GM19324 (cell line): Measurements from ENCODE around the gene EIF1AY.
"Not testable (repeated sequence)": the region's sequence is repeated elsewhere in the genome, so short reads cannot be mapped to it uniquely, and the experiment has no call there.

Experiments used
- ATAC-seq: cut with Tn5 transposase; IDR thresholded peaks from one replicate; pipeline ENCODE4 v1.9.1; 2021; ENCODE audit warnings: mild to moderate bottlenecking, moderate library complexity; ENCODE audit not compliant: unreplicated experiment, low FRiP score

Gene EIF1AY, protein sequence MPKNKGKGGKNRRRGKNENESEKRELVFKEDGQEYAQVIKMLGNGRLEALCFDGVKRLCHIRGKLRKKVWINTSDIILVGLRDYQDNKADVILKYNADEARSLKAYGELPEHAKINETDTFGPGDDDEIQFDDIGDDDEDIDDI

DNA sequence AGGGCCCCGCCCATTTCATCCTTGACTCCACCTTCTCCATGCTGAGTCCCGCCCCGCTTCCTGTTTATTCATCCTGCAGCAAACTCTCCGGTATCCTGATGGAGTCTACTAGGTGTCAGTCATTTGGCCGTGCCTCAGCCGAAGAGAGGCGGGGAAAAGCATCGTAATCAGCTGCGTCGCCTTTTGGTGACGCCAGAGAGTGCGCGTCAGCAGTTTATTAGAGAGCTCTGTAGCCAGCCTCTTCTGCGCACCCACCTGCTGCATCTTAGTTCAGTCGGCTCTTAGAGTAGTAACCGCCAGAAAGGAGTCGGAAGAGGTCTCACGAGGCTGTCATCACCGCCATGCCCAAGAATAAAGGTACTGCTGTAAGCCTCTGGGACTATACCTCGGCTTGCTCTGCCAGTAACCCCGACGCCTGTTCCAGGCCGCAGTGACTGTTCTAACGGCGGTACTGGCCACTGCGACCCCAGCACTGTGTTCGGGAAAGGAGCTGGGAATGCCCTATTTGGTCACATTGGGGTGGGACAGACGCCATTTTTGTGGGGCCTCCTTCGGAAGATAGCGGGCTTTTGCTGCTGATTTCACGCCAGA lies at the start of gene EIF1AY:
Gene EIF1AY, plus strand, starts transcription at position 246 of the 591 bp plus-strand sequence. Its CDS starts 96 bp downstream, at position 342.
- ATAC-seq = no peak

DNA sequence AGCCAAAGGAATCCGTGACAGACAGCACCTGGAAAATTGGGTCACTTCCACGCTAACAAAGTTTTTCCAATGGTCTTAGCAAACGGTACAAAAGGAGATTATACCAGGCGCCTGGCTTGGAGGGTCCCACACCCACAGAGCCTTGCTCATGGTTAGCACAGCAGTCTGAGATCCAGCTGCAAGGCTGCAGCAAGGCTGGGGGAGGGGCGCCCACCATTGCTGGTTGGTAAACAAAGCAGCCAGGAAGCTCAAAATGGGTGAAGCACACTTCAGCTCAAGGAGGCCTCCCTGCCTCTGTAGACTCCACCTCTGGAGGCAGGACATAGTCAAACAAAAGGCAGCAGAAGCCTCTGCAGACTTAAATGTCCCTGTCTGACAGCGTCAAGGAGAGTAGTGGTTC lies 47.1 kb upstream of the EIF1AY start:
- ATAC-seq = no peak

DNA sequence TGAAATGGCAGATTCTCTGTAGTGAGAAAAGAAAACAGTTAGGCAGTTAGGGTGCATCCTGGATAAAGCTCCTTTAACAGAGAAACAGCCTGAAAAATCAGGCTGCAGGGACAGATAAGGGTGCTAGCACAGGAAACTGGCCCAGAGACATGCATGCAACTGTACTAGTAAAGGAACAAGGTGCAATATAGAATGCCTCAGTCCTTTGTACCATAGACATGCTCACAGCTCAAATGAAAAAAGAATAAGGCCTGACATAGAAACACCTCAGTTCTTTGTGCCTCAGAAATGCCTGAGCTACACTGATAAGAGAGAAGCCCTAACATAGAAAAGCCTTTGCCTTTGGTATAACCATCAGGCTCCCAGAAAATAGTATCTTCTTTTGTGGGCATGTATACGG lies 37.4 kb upstream of the EIF1AY start:
- no peak for ATAC-seq

DNA sequence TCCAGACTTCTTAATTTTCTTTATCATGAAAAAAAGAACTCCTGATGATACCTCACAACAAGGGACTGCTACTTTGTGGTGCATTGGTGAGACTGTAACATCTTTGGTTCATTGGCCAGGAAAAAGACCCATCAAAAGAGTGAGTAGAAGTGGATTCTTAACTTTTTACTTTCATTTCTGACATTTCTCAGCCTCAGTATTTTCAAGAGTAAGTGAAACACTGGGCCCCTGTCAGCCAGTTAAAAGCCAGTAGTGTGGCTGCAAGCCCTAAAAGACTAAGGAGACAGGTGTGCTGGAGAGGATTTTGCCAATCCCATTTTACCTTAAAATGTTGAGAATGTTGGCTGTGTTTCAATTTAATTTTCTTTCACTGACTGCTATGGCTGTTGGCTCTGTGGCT lies 36.6 kb upstream of the EIF1AY start:
- ATAC-seq = no peak

DNA sequence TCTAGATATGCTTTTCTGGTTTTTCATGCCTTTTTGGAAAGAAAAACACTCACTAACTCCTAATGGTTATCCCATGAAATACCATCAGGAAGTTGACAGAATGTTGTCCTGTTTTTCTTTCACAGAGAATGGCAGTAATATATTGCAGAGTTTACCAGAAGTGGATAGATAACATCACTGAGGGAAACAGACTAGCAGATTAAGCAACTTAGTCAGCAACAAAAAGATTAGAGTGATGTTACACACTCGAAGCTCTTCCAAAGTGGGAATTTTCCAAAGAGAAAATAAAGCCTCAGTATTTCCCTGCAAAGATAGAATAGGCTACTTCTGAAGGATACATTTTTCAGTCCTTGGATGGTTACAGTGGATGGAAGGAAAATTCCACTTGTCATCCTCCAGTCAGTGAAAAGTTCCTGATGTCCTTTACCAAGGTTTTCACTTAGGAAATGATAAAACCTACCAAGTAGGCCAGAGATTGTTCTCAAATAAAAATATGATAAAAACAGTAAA lies 31.1 kb upstream of the EIF1AY start:
- no peak for ATAC-seq

DNA sequence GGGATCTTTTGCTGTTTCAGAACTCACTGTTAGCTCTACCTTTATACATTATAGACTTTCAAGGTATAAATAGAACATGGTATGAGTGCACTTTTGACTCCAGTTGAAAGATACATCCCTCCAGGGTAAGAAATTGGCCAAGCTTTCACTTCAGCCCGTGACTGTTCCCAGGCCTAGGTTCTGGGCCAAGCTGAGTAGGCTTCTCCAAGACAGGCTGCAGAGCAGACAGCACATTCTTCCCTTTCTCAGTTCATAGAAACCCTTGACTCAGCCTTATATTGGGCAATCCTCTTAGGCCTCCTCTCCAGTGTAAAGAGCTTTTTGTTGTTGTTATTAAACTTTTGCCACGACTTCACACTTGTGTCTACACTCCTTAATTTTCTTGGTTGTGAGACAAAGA lies 29.5 kb upstream of the EIF1AY start:
- no peak for ATAC-seq

DNA sequence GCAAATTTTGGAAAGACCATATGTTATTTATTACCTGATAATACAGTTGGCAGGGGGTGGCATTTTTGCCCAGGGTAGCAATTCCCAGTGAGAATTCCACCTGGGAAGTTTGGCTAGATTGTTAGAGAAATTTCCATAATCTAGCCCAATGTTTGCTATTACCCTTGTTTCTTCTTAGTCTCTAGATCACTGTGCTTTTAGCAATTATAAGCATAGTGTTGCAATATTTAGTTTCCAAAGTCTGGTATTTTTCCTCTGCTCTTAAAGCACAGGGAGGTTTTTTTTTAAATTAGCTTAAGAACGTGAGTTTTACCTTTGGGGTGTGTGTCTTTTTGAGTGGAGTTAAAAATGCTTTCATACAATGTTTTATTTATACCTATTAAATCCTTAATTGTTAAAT lies 26.3 kb upstream of the EIF1AY start:
- ATAC-seq = no peak

DNA sequence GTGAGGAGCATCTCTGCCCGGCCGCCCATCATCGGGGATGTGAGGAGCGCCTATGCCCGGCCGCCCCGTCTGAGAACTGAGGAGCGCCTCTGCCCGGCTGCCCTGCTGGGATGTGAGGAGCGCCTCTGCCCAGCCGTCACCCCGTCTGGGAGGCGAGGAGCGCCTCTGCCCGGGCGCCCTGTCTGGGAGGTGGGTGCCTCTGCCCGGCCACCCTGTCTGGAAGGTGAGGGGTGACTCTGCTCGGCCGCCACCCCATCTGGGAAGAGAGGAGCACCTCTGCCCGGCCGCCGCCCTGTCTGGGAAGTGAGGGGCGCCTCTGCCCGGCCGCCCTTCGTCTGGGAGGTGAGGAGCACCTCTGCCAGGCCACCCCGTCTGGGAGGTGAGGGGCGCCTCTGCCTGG lies 23.7 kb upstream of the EIF1AY start:
- ATAC-seq = no peak

DNA sequence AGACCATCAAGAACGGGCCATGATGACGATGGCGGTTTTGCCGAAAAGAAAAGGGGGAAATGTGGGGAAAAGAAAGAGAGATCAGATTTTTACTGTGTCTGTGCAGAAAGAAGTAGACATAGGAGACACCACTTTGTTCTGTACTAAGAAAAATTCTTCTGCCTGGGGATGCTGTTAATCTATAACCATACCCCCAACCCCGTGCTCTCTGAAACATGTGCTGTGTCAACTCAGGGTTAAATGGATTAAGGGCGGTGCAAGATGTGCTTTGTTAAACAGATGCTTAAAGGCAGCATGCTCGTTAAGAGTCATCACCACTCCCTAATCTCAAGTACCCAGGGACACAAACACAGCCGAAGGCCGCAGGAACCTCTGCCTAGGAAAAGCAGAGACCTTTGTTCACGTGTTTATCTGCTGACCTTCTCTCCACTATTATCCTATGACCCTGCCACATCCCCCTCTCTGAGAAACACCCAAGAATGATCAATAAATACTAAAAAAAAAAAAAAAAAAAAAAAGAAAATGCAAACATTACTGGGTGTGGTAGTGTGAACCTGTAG lies 22.7 kb upstream of the EIF1AY start:
- ATAC-seq = not testable (repeated sequence)

DNA sequence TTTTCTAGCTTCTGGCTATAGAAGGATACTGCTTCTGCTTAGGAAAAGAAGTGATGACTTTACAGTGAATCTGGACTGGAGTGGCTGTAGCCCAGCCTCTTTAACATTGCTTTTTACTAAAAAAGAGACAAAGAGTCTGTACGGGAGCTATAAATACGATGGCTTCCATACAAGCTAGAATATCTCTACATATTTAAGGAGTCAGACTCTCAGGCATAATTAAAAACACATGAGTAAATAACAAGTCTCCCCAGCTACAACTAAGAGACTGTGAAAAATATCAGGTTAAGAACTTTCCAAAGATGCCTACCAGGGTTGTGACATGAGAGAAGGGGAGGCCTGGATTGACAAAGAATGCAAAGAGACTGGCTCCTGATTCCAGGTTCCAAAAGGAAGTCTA lies 19.8 kb upstream of the EIF1AY start:
- no peak for ATAC-seq

DNA sequence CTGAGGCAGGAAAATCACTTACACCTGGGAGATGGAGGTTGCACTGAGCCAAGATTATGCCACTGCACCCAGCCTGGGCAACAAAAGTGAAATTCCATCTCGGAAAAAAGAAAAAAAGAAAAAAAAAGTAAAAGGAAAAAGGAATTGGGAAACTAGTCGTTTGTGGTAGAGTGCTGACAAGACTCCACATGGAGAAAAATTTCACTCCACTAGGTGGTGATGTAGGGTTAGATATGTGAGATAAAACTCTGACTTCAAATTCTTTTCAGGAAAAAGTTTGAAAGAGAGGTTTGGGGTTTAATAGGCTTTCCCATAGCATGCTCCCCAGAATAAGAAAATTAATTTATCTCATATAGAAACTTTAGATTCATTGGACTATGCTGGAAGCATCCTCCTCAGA lies 16.9 kb upstream of the EIF1AY start:
- ATAC-seq = no peak

DNA sequence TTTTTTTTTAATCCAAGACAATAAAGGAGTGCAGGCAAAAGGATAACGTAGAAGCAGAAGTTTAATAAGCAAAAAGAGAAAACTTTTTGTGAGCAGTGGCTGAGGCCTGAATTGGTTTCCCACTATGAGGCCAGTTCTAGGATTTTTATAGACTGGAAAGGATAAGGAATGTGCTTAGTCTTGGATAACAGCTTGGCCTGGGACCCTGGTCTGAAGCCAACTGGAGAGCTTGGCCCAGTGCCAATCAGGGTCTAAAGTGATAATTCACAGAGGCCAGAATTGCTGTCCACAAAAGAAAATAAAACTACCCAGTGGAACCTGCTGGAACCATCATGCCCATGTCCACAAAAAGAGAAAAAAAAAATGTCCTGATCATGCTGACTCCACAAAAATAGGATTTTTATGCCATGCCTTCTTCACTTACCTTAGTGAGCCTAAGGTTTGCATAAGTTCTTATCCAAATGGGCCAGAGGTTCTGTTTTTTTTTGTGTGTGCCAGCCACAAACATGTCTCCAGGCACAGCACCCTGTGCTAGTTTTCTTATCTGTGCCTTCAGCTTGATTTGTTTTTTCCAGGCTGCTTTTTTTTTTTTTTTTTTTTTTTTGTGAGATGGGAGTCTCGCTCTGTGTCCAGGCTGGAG lies 15.6 kb upstream of the EIF1AY start:
- ATAC-seq = no peak

DNA sequence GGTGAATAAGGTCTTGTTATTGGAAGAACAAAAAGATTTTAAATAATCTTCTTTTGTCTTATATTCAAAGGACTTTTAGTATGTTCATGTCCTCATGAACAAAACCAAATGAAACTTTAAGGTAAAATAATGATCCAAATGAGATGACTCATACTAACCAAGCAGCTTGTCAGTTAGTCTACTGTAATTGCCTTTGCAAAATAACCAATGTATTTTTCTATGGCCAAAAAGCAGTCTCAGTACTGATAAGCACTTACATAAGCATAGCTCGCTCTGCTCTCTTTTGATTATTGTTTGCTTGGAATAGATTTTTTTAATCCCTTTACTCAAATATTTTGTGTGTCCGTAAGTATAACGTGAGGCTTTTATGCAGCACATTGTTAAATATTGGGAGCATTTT lies 4.3 kb upstream of the EIF1AY start:
- ATAC-seq = no peak

DNA sequence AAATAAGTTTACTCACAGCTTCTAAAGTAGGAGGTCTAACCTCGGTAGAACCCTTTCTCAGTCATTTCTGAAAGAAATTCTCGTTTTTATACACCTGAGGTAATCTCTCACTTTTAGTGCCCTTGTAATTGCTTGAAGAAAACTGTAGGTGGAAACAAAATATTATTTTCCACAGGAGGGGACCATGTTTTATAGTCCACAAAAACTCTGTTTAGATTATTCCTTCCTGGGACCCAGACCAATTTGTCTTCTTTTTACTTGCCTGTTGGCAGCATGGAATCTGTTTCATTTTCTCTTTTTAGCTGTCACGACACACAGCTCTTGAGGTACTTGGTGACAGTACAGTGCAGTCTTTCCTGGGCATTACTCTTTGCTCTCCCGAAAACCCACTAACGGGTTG lies 930 bp downstream of the EIF1AY start:
- no peak for ATAC-seq

DNA sequence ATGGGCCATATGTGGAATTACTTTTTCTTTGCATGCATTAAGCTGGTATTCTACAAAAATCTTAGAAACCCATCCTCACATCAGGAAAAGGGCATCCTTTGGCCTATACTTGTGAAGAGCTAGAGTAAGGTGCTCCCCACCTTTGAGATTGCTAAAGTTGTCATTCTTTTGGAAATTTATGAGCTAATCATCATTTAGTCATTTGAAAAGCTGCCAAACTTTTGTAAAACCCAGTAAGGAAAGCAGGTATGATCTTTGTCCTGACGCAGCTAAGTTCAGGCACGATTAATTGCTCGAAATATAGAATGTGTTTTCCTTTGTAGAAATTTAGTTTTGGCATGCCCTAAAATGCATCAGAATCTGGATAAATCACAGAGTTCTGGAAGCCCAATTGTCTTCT lies 2.6 kb downstream of the EIF1AY start:
- ATAC-seq = no peak

DNA sequence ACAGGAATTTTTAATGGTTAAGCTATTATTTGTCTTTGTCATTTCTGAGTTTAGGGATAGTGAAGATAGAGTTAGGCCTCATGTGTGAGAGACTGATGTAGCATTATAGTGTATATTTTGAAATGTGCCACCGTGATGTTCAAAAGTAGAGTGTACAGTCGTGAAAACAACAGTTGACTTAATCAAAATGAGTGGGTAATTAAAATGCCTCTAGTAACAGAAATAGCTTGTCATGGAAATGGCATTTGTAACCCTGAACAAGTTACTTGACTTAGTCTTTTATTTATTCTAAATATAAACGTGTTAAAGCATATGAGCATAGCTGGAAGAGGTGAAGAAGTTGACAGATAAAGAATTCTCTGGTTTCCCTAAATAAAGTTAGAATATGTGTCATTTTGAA lies 6.1 kb downstream of the EIF1AY start:
- no peak for ATAC-seq

DNA sequence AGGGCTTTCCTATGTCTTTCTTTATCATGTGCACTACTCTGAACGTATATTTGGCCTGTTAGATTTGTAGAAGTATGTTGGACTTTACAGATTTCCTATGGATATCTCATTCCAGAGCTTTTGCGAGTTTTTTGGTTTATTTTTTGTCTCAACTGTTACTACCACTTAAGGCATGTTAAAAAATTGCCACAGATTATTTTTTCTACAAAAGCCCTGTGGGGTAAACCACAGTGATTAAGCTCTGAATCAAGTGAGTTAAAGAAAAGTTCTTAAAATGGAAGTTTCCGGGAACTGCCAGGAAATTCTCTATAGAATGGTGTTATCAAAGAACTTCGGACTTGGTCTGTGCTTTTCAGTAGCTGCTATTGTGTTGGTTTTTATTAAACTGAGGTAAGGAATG lies 10.6 kb downstream of the EIF1AY start:
- no peak for ATAC-seq
